RWPE2 (cell line): Measurements from ENCODE around the gene SLC24A5.
A peak's percentile ranks its signal among the peaks of the same experiment; 100 is the strongest.

Experiments
- ATAC-seq: fragments of 200-7000 bp; cut with Tn5 transposase; 3 replicates; pipeline ENCODE4 v1.9.1; 2021; ENCODE audit warnings: low read depth
- DNase-seq: peaks from one replicate; pipeline ENCODE4 v3.0.0-alpha.2; 2020; ENCODE audit warnings: low spot score
- H3K27ac ChIP-seq: fragments of 450-650 bp; 2 replicates; pipeline ENCODE4 v1.5.1; 2017; ENCODE audit warnings: mild to moderate bottlenecking; ENCODE audit not compliant: poor library complexity, severe bottlenecking
- H3K27me3 ChIP-seq: fragments of 250-450 bp; sonication (Bioruptor Pico); 2 replicates; pipeline ENCODE4 v1.5.1; 2021; ENCODE audit warnings: mild to moderate bottlenecking, moderate library complexity; ENCODE audit not compliant: insufficient read depth, poor library complexity, severe bottlenecking
- H3K36me3 ChIP-seq: fragments of 250-450 bp; sonication (Bioruptor Pico); 2 replicates; pipeline ENCODE4 v1.5.1; 2020; ENCODE audit warnings: low read depth, mild to moderate bottlenecking, moderate library complexity
- H3K4me1 ChIP-seq: fragments of 250-450 bp; sonication (Bioruptor Pico); 2 replicates; pipeline ENCODE4 v1.5.1; 2021; ENCODE audit warnings: mild to moderate bottlenecking, moderate library complexity; ENCODE audit not compliant: insufficient read depth, poor library complexity, severe bottlenecking
- H3K4me3 ChIP-seq: fragments of 250-450 bp; sonication (Bioruptor Pico); 2 replicates; pipeline ENCODE4 v1.5.1; 2021; ENCODE audit warnings: mild to moderate bottlenecking, moderate library complexity; ENCODE audit not compliant: severe bottlenecking
- H3K9me3 ChIP-seq: fragments of 250-450 bp; sonication (Bioruptor Pico); 2 replicates; pipeline ENCODE4 v1.5.1; 2021; ENCODE audit warnings: mild to moderate bottlenecking, moderate library complexity; ENCODE audit not compliant: severe bottlenecking
- TF ChIP-seq, protein P1 (sequence below): fragments of 450-650 bp; IDR thresholded peaks from one replicate; pipeline ENCODE4 v1.5.1; 2017; ENCODE audit warnings: mild to moderate bottlenecking, moderate library complexity; ENCODE audit not compliant: poor library complexity, severe bottlenecking

Gene SLC24A5

DNA sequence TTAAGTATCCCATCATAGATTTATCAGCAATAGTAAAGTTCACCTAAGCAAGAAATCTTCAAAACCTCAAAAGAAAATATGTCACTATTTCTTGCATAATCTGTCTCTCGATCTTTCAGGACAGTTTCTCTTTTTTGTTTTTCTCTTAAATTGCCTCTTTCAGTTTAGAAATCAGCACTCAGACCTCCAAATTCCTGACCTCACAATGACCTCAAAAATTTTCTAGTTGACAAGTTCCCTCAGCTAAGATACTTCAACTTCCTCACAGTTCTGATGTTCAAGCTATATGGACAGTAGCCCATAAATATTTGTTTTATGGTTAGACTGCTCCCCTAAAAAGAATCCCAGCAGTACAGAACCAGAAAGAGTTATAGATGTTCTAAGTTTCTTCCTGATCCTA, 24.1 kb downstream of the SLC24A5 start:
- Histone ChIP-seq H3K4me3 (no peak overlapping the region), H3K36me3 (peaks cover 14% of the 10 kb centered on the region), H3K4me1 (peaks cover 32% of the 10 kb centered on the region), H3K27ac (peak overlapping the region; percentile 79), H3K9me3 (no peaks in the 10 kb centered on the region), H3K27me3 (no peaks in the 10 kb centered on the region)
- no peak for ATAC-seq
- TF ChIP-seq, protein P1, sequence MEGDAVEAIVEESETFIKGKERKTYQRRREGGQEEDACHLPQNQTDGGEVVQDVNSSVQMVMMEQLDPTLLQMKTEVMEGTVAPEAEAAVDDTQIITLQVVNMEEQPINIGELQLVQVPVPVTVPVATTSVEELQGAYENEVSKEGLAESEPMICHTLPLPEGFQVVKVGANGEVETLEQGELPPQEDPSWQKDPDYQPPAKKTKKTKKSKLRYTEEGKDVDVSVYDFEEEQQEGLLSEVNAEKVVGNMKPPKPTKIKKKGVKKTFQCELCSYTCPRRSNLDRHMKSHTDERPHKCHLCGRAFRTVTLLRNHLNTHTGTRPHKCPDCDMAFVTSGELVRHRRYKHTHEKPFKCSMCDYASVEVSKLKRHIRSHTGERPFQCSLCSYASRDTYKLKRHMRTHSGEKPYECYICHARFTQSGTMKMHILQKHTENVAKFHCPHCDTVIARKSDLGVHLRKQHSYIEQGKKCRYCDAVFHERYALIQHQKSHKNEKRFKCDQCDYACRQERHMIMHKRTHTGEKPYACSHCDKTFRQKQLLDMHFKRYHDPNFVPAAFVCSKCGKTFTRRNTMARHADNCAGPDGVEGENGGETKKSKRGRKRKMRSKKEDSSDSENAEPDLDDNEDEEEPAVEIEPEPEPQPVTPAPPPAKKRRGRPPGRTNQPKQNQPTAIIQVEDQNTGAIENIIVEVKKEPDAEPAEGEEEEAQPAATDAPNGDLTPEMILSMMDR = no peak
- no peak for DNase-seq

DNA sequence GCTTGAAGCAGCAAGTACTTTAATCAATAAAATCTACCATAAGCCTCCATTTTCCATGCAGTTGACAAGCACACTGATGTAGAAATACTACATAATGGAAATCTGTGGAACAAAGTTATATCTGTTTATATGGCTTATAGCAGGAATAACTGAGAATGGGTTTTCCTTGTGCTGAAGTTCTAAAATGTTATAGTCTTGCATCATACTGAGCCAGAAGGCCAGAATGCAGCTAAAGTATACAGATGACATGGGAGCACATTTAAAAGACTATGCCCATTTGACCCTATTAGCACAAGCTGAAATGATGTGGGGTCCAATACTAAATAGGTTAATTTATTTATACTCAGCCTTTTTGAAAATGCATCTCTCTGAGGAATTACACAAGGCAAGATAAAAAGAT, 25.1 kb downstream of the SLC24A5 start:
- Histone ChIP-seq H3K4me1 (peaks cover 41% of the 10 kb centered on the region), H3K36me3 (peaks cover 19% of the 10 kb centered on the region), H3K27ac (peak overlapping the region; percentile 79), H3K27me3 (no peaks in the 10 kb centered on the region), H3K4me3 (no peak overlapping the region), H3K9me3 (no peaks in the 10 kb centered on the region)
- DNase-seq (no peak), ATAC-seq (no peak)
- TF ChIP-seq, protein P1 = no peak

DNA sequence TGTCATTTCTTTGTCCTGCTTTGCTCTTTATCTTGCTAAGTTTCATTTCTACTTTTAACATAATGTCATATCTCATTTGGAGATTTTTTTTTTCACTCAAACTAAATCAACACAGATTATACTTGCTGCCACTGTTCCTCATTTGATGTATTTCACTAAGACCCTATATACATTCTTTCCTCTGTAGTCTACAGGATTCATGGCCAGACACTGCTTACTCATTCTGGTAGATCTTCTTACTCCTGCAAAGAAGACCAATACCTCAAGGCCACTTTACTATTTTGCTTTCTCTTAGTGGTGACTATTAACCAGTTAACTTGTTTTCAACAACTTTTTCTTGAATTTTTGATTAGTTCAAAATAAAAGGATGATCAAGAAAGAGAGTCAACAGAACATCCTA, 26.6 kb downstream of the SLC24A5 start:
- H3K4me1 ChIP-seq = peaks cover 41% of the 10 kb centered on the region
- no peaks in the 10 kb centered on the region for H3K27me3 ChIP-seq
- no peak overlapping the region for H3K27ac ChIP-seq
- ATAC-seq = no peak
- peaks cover 27% of the 10 kb centered on the region for H3K36me3 ChIP-seq
- H3K9me3 ChIP-seq = no peaks in the 10 kb centered on the region
- TF ChIP-seq, protein P1 = no peak
- DNase-seq = no peak
- no peak overlapping the region for H3K4me3 ChIP-seq

DNA sequence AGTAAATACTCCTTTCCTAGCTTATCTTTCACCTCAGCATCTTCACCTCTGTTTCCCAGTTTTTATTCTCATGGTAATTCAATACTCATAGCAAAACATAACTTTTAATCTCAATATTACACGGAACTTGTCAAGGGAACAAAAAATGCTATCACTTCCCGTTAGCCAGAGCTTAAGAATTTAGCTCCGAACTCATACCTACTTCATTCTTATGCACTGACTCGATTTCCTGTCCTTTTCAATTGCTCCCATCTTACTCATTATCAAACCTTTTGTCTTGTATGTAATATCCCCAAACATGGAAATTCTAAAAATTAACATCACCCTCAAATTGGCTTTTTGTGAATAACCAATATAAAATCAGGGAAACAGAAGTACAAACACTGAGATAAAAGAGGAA, 29.1 kb downstream of the SLC24A5 start:
- no peak for DNase-seq
- H3K4me1 ChIP-seq = peaks cover 23% of the 10 kb centered on the region
- no peaks in the 10 kb centered on the region for H3K9me3 ChIP-seq
- TF ChIP-seq, protein P1 = no peak
- no peak overlapping the region for H3K4me3 ChIP-seq
- no peaks in the 10 kb centered on the region for H3K27me3 ChIP-seq
- peak overlapping the region; percentile 94 for H3K27ac ChIP-seq
- H3K36me3 ChIP-seq = peaks cover 32% of the 10 kb centered on the region
- peak; percentile 99 for ATAC-seq

DNA sequence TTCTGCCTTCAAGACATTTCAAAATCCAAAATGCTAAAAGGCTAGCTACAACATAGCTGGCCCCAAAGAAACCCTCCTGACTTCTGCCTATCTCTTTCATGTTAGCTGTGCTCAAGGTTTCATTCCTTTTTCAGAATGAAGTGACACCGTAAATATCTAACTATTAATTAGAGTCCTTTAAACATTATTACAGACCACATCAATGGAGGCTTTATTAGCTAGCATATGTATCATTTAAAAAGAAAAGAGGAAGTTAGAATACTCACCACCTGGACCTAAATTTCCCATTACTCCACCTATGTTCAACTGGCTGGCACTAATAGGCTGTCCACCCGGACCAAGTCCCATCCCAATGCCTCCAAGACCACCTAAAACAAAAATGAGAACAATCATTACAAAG, 32.7 kb downstream of the SLC24A5 start:
- Histone ChIP-seq H3K4me1 (peaks cover 16% of the 10 kb centered on the region), H3K9me3 (no peaks in the 10 kb centered on the region), H3K27me3 (no peaks in the 10 kb centered on the region), H3K4me3 (no peak overlapping the region), H3K27ac (no peak overlapping the region), H3K36me3 (peaks cover 31% of the 10 kb centered on the region)
- no peak for ATAC-seq
- DNase-seq = no peak
- TF ChIP-seq, protein P1 = no peak
